ENCODE data around the gene RFK.

The RFK gene

GRCh38 chr9:76433406-76433805, 39.2 kb upstream of the RFK start:
- TF ChIP-seq, protein P1, sequence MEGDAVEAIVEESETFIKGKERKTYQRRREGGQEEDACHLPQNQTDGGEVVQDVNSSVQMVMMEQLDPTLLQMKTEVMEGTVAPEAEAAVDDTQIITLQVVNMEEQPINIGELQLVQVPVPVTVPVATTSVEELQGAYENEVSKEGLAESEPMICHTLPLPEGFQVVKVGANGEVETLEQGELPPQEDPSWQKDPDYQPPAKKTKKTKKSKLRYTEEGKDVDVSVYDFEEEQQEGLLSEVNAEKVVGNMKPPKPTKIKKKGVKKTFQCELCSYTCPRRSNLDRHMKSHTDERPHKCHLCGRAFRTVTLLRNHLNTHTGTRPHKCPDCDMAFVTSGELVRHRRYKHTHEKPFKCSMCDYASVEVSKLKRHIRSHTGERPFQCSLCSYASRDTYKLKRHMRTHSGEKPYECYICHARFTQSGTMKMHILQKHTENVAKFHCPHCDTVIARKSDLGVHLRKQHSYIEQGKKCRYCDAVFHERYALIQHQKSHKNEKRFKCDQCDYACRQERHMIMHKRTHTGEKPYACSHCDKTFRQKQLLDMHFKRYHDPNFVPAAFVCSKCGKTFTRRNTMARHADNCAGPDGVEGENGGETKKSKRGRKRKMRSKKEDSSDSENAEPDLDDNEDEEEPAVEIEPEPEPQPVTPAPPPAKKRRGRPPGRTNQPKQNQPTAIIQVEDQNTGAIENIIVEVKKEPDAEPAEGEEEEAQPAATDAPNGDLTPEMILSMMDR (IDR thresholded peaks at IDR 0.05; ENCODE audit: low read depth, low read length, missing control alignments): no peak
- no peak overlapping the region for H3K4me3 ChIP-seq (replicated peaks; ENCODE audit: low read depth, low read length)
- no peak for DNase-seq (ENCODE audit: extremely low read depth, low read depth)

GRCh38 chr9:76431601-76432000, 37.4 kb upstream of the RFK start:
- DNase-seq (ENCODE audit: extremely low read depth, low read depth): no peak
- TF ChIP-seq, protein P1 (IDR thresholded peaks at IDR 0.05; ENCODE audit: low read depth, low read length, missing control alignments): no peak
- no peak overlapping the region for H3K4me3 ChIP-seq (replicated peaks; ENCODE audit: low read depth, low read length)

DNA sequence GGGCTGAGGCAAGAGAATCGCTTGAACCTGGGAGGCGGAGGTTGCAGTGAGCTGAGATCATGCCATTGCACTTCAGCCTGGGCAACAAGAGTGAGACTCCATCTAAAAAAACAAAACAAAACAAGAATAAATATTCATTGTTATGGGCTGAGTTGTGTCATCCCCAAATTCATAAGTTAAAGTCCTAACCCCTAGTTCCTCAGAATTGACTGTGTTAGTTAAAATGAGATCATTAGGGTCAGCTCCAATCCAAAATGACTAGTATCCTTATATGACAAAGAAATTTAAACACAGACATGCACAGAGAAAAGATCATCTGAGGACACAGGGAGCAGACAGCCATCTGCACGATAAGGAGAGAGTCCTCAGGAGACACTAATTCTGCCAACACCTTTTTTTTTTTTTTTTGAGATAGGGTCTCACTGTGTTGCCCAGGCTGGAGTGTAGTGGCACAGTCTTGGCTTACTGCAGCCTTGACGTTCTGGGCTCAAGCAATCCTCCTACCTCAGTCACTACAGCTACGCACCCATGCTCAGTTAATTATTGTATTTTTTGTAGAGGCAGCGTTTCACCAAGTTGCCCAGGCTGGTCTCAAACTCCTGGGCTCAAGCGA, 32.7 kb upstream of the RFK start:
- TF ChIP-seq, protein P1 (IDR thresholded peaks at IDR 0.05; ENCODE audit: low read depth, low read length, missing control alignments): no peak
- DNase-seq (ENCODE audit: extremely low read depth, low read depth): no peak
- H3K4me3 ChIP-seq (replicated peaks; ENCODE audit: low read depth, low read length): no peak overlapping the region

- H3K4me3 ChIP-seq (replicated peaks; ENCODE audit: low read depth, low read length): no peak overlapping the region
- DNase-seq (ENCODE audit: extremely low read depth, low read depth): no peak
- TF ChIP-seq, protein P1 (IDR thresholded peaks at IDR 0.05; ENCODE audit: low read depth, low read length, missing control alignments): no peak
These were observed 31.6 kb upstream of the RFK start for GRCh38 chr9:76425677-76426453.

DNA sequence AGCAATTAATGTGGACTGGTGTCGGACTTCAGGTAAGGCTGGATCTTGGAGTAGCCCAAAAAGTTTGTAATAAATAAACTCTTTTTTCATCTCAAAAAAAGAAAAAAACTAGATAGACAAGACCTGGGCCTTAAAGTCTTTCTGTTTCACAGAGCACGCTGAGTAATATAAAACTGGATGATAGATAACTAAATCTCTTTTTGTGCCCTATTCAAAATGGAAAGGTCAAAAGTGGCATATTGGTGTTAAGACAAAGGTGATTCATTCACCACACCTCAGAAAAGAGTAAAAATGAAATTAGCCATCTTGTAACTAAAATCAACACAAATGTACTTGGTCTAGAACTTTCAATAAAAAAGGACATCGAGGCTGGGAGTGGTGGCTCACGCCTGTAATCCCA, 30.3 kb upstream of the RFK start:
- H3K4me3 ChIP-seq (replicated peaks; ENCODE audit: low read depth, low read length): no peak overlapping the region
- no peak for DNase-seq (ENCODE audit: extremely low read depth, low read depth)
- TF ChIP-seq, protein P1 (IDR thresholded peaks at IDR 0.05; ENCODE audit: low read depth, low read length, missing control alignments): no peak

DNA sequence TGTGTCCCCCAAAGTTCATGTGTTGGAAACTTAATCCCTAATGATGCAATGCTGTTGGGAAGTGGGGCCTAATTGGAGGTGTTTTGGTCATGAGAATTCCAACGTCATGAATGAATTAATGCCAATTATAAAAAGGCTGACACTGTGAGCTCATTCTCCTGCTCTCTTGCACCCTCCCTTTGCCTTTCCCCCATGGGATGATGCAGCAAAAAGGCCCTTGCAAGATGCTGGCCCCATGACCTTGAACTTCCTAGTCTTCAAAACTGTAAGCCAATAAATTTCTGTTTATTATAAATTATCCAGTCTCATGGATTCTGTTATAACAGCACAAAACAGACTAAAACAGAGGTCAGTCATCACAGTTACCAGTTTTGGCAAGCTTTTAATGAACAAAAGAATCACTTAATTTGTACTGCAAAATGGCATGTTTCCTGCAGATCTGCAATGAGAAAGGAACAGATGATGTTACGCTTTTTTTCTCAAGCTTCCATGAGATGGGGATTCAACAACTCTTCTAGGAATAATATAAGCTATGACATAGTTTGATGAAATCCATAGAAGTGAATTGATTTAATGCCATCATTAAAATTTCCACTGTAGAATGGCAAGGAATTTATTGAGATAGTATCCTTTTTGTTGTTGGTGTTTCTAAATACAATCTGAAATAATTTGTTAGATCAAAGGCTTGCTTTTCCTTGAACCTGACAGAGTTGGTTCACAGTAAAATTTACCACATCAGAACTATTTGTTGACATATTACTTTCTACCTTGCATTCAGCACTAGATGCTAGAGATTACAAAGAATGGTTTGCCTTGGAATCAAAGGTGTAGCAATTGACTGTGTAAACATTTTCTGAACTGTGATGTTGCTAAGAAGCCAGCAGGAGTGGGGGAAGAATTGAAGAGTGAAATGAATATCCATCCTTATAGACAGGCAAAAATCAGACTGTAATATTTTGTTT, 29.3 kb upstream of the RFK start:
- no peak for DNase-seq (ENCODE audit: extremely low read depth, low read depth)
- H3K4me3 ChIP-seq (replicated peaks; ENCODE audit: low read depth, low read length): no peak overlapping the region
- TF ChIP-seq, protein P1 (IDR thresholded peaks at IDR 0.05; ENCODE audit: low read depth, low read length, missing control alignments): no peak
